VCaP (cell line): ENCODE results near the gene MED12L.

Experiments used
- H3K27ac ChIP-seq: fragments of 450-650 bp; 2 replicates; pipeline ENCODE4 v1.5.1; 2017
- CTCF ChIP-seq: fragments of 450-650 bp; conservative IDR thresholded peaks from 2 replicates; pipeline ENCODE4 v1.5.1; 2017; ENCODE audit warnings: mild to moderate bottlenecking, moderate library complexity

Gene MED12L

GRCh38 chr3:151347432-151347831 lies 262.0 kb downstream of the MED12L start:
- H3K27ac ChIP-seq: no peak overlapping the region
- TF ChIP-seq CTCF: no peak

GRCh38 chr3:151350656-151351055 lies 265.2 kb downstream of the MED12L start:
- TF ChIP-seq CTCF: no peak
- H3K27ac ChIP-seq: no peak overlapping the region

DNA sequence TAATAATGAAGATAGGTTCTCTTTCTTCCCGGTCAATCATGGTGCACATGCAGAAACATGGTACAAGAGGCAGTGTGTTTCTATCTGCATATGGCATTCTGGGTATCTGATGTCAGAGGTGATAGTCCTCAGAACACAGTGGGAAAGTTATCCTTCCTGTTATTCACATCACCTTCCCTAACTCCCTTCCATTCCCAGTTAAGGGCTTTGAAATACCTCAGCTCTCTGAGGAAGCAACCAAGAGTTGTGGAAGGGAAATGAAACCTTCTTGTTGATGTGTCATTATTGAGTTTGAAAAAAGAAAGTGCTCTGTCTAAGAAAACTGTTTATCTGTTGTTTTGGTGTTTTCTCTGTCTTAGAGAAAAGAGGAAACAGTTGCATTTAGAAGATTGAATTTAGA lies 265.8 kb downstream of the MED12L start:
- no peak for TF ChIP-seq CTCF
- no peak overlapping the region for H3K27ac ChIP-seq

GRCh38 chr3:151351648-151352047 lies 266.2 kb downstream of the MED12L start:
- no peak overlapping the region for H3K27ac ChIP-seq
- TF ChIP-seq CTCF: no peak

- no peak overlapping the region for H3K27ac ChIP-seq
- no peak for TF ChIP-seq CTCF
Measured at GRCh38 chr3:151356794-151357462, 271.5 kb downstream of the MED12L start.

- no peak for TF ChIP-seq CTCF
- no peak overlapping the region for H3K27ac ChIP-seq
Measured at GRCh38 chr3:151357463-151357850, 272.0 kb downstream of the MED12L start.

DNA sequence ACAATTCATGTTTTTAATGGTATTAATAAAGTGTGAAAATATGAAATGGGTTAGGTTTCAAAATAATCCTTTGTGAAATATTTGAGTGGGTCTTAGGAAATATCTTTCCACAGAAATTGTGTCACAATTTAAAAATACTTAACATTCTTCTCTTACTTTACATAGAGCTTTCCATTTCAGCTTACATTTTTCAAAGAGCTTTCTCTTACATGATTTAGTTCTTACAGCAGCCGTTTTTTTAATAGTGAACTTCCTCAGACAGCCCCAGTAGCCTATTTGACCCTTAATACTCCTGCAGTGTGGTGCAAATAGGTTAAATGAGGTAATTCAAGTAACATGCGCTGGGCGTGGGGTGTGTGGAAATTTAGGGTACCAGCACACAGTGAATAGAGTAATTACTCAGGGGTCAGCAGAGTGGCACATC lies 277.3 kb downstream of the MED12L start:
- no peak for TF ChIP-seq CTCF
- H3K27ac ChIP-seq: no peak overlapping the region
